ENCODE results near the gene GAD2. TPM values are rescaled to one million over a fixed set of nuclear protein-coding genes. Genes with fewer than 3 reads are reported as not detected.

GAD2 gene
- total RNA-seq, 1 experiment from 2014 or later: not detected

DNA sequence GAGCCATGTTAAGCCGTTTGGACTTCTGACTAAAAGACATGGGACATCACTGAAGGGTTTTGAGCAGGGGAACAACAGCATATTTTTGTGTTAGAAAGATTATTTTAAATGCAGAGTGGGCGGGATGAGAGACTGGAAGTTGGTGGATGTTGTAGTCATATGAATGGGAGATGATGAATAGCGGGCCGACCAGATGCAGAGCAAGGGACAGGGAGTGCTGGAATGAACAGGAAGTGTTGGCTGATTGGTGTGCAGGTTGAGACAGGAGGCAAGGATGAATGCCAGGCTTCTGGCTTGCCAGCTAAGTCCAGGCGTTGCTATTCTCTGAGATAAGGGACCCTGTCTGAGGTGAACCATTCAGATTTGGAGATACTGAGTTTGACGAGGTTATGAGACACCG lies 38.0 kb downstream of the GAD2 start:
- intact Hi-C loops (cut with micrococcal nuclease; ENCODE audit: unreplicated experiment): no loop called here
- Histone ChIP-seq H3K36me3 (ENCODE audit: control insufficient read depth, insufficient read depth, low read length) (no peaks in the 10 kb centered on the region), H3K27me3 (ENCODE audit: control insufficient read depth, insufficient read depth, low read length) (no peaks in the 10 kb centered on the region), H3K9me3 (ENCODE audit: control insufficient read depth, insufficient read depth, low read depth, low read length) (no peaks in the 10 kb centered on the region), H3K27ac (ENCODE audit: low read length) (no peak overlapping the region), H3K4me1 (ENCODE audit: control insufficient read depth, insufficient read depth, low read length) (no peaks in the 10 kb centered on the region), H3K4me3 (ENCODE audit: low read depth in 2 of 2, low read length in 2 of 2) (no peak overlapping the region)
- ChIA-PET CTCF (no interaction called here), POLR2A (no interaction called here)
- ATAC-seq (no peak), DNase-seq (ENCODE audit: low read depth, low spot score) (no peak)
- no TSS peak for BruUV-seq (replicated peaks)
- TF ChIP-seq REST (IDR thresholded peaks at IDR 0.05; ENCODE audit: insufficient read depth in 1 of 2, low read depth in 2 of 2, low read length in 1 of 2) (no peak), SIN3A (IDR thresholded peaks at IDR 0.05; ENCODE audit: borderline replicate concordance, insufficient read depth, low read depth, low read length) (no peak), TCF7L2 (IDR thresholded peaks at IDR 0.05; ENCODE audit: low read depth, low read length) (no peak), POLR2AphosphoS5 (IDR thresholded peaks at IDR 0.05; ENCODE audit: low read depth, low read length) (no peak)
- TF ChIP-seq, protein P1, sequence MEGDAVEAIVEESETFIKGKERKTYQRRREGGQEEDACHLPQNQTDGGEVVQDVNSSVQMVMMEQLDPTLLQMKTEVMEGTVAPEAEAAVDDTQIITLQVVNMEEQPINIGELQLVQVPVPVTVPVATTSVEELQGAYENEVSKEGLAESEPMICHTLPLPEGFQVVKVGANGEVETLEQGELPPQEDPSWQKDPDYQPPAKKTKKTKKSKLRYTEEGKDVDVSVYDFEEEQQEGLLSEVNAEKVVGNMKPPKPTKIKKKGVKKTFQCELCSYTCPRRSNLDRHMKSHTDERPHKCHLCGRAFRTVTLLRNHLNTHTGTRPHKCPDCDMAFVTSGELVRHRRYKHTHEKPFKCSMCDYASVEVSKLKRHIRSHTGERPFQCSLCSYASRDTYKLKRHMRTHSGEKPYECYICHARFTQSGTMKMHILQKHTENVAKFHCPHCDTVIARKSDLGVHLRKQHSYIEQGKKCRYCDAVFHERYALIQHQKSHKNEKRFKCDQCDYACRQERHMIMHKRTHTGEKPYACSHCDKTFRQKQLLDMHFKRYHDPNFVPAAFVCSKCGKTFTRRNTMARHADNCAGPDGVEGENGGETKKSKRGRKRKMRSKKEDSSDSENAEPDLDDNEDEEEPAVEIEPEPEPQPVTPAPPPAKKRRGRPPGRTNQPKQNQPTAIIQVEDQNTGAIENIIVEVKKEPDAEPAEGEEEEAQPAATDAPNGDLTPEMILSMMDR (IDR thresholded peaks at IDR 0.05): no peak
- in situ Hi-C loops (cut with HindIII; ENCODE audit: low pct_unique_long_range_greater_than_20kb, low sequenced_read_pairs): no loop called here

DNA sequence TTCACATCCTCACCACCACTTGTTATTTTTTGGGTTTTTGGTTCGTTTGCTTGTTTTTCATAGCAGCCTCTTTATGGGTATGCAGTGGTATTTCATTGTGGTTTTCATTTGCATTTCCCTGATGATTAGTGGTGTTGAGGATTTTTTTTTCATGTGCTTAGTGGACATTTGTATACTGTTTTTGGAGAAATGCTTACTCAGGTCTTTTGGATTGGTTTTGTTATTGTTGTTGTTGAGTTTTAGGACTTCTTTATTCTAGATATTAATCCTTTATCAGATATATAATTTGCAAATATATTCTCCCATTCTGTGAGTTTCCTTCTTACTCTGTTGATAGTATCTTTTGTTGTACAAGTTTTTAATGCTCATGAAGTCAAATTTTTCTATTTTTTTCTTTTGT lies 42.8 kb downstream of the GAD2 start:
- CTCF ChIA-PET: no interaction called here
- Histone ChIP-seq H3K4me3 (ENCODE audit: low read depth in 2 of 2, low read length in 2 of 2) (no peak overlapping the region), H3K27me3 (ENCODE audit: control insufficient read depth, insufficient read depth, low read length) (no peaks in the 10 kb centered on the region), H3K36me3 (ENCODE audit: control insufficient read depth, insufficient read depth, low read length) (no peaks in the 10 kb centered on the region; the same call in 1 of the 2 replicates), H3K27ac (ENCODE audit: low read length) (no peak overlapping the region), H3K9me3 (ENCODE audit: control insufficient read depth, insufficient read depth, low read depth, low read length) (no peaks in the 10 kb centered on the region), H3K4me1 (ENCODE audit: control insufficient read depth, insufficient read depth, low read length) (no peaks in the 10 kb centered on the region)
- in situ Hi-C loops (cut with HindIII; ENCODE audit: low pct_unique_long_range_greater_than_20kb, low sequenced_read_pairs) (no loop called here), intact Hi-C loops (cut with micrococcal nuclease; ENCODE audit: unreplicated experiment) (no loop called here)
- ATAC-seq (no peak), DNase-seq (ENCODE audit: low read depth, low spot score) (no peak)
- POLR2A ChIA-PET: no interaction called here
- TF ChIP-seq, protein P1 (IDR thresholded peaks at IDR 0.05): no peak
- TF ChIP-seq SIN3A (IDR thresholded peaks at IDR 0.05; ENCODE audit: borderline replicate concordance, insufficient read depth, low read depth, low read length): no peak
- no peak for TF ChIP-seq POLR2AphosphoS5 (IDR thresholded peaks at IDR 0.05; ENCODE audit: low read depth, low read length)
- TF ChIP-seq REST (IDR thresholded peaks at IDR 0.05; ENCODE audit: insufficient read depth in 1 of 2, low read depth in 2 of 2, low read length in 1 of 2): no peak
- no peak for TF ChIP-seq TCF7L2 (IDR thresholded peaks at IDR 0.05; ENCODE audit: low read depth, low read length)
- no TSS peak for BruUV-seq (replicated peaks)
